ENCODE data around the gene CLEC4M.

Gene CLEC4M, protein sequence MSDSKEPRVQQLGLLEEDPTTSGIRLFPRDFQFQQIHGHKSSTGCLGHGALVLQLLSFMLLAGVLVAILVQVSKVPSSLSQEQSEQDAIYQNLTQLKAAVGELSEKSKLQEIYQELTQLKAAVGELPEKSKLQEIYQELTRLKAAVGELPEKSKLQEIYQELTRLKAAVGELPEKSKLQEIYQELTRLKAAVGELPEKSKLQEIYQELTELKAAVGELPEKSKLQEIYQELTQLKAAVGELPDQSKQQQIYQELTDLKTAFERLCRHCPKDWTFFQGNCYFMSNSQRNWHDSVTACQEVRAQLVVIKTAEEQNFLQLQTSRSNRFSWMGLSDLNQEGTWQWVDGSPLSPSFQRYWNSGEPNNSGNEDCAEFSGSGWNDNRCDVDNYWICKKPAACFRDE

DNA sequence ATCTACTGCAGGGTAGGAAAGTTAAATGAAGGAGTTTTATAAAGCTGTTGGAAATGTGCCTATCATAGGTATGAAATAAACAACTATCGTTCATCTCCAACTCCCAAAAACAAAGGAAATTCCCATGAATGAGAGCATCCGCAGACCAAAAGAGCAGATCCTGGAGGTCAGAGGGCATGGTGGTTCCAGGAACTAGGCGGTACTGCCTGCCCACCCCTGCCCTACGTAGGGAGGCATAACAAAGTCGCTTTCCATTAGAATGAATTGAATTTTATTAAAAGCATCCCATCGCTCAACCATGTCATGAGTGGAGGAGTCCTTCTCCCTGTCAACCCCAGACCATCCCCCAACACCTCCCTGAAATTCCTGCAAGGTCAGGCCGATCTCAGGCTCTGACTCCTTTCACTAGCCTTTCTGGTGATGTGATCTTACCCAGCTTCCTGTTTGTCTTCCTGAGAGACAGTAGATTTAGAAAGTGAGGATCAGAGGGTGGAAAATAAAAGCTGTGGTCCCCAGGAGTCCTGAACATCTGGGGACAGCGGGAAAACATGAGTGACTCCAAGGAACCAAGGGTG, at the start of gene CLEC4M:
CLEC4M (plus strand) TSS at position 525 of the 575 bp plus-strand sequence; CDS start at position 549, 24 bp downstream.
- no peak for DNase-seq (ENCODE audit: low read depth)

DNA sequence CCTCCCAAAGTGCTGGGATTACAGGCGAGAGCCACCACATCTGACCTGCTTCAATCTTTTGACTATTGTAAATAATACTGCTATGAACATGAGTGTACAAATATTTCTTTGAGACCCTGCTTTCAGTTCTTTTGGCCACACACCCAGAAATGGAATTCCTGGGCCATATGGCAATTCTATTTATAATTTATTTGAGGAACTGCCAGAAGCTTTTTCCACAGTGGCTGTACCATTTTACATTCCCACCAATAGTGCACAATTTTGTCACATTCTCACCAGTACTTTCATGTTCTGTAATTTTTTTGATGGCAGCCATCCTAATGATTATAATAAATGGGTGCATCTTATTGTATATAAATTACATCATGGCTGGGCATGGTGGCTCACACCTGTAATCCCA, 47.4 kb upstream of the CLEC4M start:
- DNase-seq (ENCODE audit: low read depth), result no peak

DNA sequence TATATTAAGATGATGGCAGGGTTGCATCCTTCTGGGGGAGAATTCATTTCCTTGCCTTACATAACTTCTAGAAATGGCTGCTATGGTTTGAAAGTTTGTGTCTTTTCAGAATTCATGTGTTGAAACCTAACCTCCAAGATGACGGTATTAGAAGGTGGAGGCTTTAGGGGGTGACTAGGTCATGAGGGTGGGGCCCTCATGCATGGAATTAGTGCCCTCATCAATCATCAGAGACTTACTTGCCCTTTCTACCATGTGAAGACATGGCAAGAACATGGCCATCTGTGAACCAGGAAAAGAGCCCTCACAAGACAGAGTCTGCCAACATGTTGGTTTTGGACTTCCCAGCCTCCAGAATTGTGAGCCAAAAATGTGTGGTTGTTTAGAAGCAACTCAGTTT, 46.3 kb upstream of the CLEC4M start:
- no peak for DNase-seq (ENCODE audit: low read depth)

DNA sequence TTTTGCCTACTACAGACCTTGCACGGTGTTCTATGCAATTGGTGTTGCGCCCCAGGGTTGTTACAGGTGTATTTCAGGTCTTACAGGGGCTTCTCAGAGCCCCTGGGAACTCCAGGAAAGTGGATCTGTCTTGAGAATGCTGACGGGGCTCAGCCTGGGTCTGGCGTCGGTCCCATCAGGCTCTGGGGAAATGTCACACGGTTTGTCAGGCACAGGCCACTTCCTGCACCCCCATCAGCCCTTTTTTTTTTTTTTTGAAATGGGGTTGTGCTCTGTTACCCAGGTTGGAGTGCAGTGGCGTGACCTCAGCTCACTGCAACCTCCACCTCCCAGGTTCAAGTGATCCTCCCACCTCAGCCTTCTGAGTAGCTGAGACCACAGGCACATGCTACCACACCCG, 44.4 kb upstream of the CLEC4M start:
- no peak for DNase-seq (ENCODE audit: low read depth)

DNA sequence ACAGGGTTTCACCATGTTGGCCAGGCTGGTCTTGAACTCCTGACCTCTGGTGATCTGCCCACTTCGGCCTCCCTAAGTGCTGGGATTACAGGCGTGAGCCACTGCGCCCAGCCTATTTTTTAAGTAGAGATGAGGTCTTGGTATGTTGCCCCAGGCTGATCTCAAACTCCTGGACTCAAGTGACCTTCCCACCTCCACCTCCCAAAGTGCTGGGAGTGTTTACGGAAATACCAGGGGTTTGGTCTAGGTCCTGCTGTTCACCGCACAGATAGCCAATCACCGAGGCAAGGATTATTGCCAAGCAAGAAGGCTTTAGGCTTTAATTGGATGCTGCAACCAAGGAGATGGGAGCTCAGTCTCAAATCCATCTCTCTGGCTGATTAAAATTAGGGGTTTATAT, 42.7 kb upstream of the CLEC4M start:
- no peak for DNase-seq (ENCODE audit: low read depth)

DNA sequence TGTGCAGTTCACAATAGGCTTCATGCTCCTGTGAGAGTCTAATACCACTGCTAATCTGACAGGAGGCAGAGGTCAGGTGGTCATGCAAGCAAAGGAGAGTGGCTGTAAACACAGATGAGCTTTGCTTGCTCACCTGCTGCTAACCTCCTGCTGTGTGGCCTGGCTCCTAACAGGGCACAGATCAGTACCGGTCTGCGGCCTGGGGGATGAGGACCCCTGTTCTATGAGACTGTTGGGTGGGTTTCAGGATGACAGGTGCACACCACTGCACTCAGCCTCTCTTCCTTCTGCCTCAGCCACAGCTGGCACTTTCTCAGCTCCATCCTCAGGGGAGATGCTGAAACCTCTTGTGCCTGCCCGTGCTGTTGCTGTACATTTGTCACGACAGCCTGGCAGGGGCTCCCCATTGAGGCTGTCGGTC, 40.8 kb upstream of the CLEC4M start:
- DNase-seq (ENCODE audit: low read depth), result no peak

DNA sequence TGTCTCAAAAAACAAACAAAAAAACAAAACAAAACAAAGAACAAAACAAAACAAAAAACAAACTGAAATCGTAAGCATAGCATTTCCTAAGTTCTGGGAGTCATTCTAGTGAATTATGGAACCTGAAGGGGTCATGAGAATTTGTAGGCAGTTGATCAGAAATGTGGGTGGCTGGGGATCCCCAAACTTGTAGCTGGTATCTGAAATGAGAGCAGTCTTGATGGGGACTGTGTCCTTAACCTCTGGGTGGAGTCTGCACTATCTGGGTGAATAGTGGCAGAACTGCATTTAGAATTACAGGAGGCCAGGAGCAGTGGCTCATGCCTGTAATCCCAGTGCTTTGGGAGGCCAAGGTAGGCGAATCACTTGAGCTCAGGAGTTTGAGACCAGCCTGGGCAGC, 37.3 kb upstream of the CLEC4M start:
- DNase-seq (ENCODE audit: low read depth), result no peak

DNA sequence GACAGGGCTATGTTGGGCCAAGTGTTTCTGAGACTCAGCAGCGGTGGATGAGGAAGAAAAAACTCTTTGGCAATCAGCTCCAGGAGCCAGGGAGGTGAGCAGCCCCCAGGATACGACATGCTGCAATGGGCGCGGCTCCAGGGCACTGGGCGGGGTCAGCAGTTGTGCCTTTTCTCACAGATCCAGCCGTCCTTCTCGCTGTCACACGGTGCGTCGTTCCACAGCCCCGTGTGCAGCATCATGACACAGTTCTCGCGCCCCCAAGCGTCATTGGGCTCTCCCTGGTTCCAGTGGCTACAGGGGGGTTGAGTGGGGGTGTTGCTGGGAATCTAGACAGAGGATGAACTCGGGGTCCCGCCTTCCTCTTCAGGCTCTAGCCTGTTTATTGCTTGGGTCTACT, 33.8 kb upstream of the CLEC4M start:
- DNase-seq (ENCODE audit: low read depth), result no peak

DNA sequence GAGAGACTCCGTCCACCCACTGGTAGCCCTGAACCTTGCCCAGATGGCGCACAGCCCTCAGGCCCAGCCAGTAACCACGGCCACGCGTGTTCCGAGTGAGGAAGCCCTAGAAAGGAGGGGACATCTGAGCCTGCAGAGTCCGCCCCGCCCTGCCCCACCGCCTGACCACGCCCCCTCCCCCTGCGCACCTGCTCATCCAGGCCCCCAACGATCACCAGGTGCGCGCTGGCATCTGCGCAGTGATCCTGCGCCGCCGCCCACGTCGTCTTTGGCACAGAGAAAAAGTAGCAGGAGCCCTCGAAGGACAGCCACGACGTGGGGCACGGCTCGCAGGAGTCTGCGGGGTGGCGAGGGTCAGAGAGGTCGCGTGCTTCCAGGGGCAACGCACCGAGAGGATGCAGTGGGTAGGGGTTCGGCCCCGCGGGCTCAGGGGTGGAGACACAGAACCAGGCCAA, 33.2 kb upstream of the CLEC4M start:
- no peak for DNase-seq (ENCODE audit: low read depth)

DNA sequence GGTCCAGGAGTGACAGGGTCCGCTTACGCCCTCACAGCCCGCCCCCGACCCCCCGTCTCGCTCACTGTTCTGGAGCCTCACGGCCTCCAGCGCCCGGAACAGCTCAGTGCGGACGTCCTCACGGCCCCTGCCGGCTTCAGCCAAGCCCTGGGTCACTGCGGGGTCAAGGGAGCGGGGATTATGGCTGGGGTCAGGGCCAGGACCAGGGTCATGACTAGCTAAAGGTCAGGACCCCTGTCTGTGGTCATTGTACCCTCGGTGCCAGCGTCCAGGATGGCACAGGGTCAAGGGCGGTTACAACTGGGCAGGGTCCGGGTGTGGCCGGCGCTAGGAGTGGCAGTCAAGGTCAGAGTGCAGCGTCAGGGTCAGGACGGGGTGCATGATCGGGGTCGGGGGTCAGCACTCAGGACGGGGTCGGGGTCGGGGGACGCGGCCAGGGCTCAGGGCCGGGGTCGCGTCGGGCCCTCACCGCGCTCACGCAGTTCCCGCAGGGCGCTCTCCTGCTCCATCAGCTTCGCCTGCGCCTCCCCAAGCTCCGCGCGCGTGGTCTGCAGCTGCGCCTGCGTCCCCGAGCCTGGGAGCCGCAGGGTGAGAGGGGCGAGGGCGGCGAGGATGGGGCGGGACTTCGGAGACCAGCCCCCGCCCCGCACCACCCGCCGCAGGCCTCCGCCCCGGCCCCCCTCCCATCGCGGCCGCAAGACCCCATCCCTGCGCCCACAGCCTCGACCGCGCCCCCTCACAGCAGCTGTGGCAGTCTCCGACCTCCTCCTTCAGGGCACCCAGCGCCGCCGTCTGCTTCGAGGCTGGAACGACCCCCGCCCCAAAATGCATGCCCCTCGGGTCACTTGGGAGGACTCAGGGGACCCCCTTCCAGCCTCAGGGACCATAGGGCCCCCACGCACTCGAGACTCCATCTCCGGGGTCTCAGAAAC, 32.5 kb upstream of the CLEC4M start:
- DNase-seq (ENCODE audit: low read depth), result no peak

DNA sequence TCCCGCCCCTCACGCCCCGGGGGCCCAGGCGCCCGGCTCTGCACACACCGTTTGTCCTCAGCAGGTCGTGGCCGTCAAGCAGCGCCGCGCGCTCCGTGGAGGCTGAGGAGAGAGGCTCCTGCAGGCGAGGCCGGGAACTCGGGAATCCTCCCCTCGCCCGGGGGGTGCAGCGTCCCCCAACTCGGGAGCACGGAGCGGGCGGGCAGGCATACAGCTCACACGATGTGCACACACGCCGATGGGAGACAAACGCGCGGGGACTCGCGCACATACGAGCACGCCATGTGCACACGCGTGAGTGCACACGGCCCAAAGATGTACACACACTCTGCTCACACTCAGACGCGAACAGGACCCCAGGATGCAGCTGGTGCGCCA, 31.8 kb upstream of the CLEC4M start:
- DNase-seq (ENCODE audit: low read depth), result no peak

DNA sequence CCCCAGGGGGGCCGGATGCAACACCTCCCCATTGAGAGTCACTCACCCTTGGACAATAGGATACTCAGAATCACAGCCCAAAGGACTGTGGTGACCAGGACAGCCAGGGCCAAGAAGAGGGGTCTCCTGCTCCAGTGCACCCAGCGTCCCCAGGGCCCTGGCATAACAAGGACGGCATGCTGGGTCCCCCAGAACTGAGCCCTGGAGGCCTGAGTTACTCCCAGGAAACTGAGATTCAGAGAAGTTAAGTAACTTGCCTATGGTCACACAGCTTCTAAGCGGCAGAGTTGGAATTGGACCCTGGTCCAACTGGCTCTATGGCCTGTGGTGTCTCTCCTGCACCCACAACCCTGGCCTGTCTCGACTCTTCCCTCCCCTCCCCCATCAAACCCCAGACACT, 31.4 kb upstream of the CLEC4M start:
- no peak for DNase-seq (ENCODE audit: low read depth)

DNA sequence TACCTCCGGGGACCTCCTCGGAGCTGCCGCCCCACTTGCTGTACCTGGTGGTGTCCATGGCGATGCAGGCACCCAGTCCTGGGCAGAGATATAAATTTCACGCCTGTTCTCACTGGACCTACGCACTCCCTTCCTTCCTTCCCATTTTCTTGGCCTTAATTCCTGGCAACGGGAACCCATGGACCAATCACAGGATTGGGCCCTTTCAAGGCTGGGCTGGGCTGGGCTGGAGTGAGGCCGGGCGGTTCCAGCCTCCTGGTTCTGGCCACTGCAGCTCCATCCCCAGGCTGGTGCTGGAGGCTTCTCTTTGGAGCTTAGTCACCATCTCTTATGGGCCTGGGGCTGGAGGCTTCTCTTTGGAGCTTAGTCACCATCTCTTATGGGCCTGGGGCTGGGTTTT, 31.0 kb upstream of the CLEC4M start, which contains the start of gene CLEC4G:
CLEC4G (minus strand) TSS at position 66 of the 400 bp plus-strand sequence; CDS start at position 58, 8 bp downstream.
- no peak for DNase-seq (ENCODE audit: low read depth)

DNA sequence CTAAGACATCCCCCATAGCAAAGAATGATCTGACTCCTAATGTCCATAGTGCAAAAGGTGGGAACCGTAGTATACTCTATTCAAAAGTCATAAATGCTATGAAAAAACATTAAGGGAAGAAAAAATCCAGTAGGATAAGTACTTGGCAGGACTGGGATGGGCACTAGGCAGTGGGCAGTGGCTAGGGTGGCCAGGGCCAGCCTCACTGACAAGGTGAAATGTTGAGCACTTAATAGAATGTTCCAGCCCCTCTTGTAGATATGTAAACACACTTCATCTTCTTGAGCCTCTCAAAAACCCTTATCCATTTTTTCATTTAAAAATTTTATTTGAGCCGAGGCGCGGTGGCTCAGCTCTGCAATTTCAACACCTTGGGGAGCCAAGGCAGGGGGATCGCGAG, 29.7 kb upstream of the CLEC4M start:
- DNase-seq (ENCODE audit: low read depth), result no peak

DNA sequence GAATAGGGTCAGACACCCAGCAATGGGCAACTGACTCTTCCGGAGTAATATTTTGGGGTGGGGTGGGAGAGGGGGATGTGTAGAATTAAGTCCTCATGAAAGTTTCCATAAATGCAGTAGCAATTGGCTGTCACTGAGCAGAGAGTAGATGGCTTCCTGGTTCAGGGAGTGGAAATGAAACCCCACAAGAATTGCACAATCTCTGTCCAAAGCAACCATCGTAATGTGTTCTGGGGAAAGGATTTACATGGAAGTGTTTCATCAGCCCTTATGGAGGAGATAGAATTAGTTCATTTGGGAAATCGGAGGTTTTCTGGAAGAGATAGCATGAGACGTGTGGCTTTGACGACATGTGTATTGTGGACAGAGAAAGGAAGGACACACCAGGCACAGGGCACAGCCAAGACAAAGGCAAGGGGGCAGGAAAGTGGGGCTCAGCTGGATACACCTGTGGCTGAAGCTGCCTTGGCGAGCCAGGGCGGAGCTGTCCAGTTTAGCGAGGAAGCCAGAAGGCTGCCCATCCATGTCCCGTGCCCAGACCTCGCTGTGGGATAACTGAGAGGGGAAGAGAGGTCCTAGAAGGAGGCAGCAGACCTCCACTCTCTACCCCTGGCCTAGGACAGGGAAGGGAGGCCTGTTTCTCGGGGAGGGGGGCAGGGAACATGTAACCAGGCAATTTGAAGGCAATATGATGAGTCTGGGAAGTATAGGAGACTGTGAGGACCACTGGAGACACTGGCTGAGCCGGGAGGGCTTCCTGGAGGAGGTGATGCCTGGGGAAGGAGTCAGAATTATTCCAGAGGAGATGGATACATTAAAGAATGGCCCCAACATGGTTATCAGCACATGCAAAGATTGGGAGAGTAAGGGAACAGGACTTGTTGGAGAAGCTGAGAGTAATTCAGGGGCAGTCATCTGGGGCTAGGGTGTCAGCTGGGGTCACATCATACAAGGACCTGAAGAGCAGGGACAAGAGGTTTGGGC, 28.5 kb upstream of the CLEC4M start:
- no peak for DNase-seq (ENCODE audit: low read depth)

DNA sequence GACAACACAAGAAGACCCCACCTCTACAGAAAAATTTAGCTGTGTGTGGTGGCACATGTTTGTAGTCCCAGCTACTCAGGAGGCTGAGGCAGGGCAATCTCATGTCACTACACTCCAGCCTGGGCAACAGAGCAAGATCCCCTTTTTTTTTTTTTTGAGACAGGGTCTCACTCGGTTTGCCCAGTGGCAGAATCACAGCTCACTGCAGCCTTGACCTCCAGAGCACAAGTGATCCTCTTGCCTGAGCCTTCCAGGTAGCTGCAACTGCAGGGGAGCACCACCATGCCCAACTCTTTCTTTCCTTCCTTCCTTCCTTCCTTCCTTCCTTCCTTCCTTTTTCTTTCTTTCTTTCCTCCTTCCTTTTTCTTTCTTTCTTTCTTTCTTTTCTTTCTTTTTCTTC, 26.9 kb upstream of the CLEC4M start:
- DNase-seq (ENCODE audit: low read depth), result no peak

DNA sequence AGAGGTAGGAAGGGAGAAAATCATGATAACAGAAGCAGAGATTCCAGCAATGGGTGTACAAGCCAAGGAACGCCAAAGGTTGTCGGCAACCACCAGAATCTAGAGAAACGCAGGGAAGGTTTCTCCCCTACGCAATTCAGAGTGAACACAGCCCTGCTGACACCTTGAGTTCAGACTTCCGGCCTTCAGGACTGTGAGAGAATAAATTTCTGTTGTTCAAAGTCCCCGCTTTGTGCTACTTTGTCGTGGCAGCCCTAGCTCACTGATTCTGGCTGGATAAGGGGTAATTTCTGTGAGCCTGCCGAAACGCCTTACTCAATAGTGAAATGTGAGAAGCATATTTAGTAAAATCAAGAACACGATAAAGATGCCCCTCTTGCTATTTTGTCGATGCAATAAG, 25.8 kb upstream of the CLEC4M start:
- no peak for DNase-seq (ENCODE audit: low read depth)

DNA sequence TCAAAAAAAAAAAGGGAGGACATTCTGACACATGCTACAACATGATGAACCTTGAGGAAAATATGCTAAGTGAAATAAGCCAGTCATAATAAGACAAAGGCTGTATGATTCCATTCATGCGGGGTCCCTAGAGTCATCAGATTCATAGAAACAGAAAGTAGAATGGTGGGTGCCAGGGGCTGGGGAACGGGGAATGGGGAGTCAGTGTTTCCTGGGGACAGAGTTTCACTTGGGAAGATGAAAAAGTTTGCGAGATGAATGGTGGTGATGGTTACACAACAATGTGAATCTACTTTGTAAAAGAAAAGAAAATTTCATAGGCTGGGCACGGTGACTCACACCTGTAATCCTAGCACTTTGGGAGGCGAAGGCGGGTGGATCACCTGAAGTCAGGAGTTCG, 25.0 kb upstream of the CLEC4M start:
- no peak for DNase-seq (ENCODE audit: low read depth)

DNA sequence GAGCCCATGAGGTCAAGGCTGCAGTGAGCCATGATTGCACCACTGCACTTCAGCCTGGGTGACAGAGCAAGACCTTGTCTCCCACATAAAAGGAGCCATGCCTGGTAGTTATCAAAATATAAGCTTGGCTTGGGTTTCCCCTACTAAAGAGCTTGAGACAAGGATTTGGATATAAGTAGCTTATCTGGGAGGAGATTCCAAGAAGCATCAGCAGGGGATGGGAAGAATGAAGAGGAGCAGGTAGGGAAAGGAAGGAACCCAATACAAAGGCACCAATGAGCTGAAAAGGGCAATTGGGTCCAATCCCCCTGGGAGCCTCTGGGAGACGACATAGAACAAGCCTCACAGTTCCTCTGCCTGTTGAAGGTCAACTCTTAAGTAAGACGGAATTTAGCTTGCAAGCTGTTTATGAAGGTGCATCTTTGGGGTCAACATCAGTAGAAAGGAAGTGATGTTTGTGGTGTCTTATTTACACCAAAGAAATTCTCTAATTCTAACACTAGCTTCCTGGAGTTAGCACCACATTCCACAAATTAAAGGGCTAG, 23.8 kb upstream of the CLEC4M start:
- DNase-seq (ENCODE audit: low read depth), result no peak

DNA sequence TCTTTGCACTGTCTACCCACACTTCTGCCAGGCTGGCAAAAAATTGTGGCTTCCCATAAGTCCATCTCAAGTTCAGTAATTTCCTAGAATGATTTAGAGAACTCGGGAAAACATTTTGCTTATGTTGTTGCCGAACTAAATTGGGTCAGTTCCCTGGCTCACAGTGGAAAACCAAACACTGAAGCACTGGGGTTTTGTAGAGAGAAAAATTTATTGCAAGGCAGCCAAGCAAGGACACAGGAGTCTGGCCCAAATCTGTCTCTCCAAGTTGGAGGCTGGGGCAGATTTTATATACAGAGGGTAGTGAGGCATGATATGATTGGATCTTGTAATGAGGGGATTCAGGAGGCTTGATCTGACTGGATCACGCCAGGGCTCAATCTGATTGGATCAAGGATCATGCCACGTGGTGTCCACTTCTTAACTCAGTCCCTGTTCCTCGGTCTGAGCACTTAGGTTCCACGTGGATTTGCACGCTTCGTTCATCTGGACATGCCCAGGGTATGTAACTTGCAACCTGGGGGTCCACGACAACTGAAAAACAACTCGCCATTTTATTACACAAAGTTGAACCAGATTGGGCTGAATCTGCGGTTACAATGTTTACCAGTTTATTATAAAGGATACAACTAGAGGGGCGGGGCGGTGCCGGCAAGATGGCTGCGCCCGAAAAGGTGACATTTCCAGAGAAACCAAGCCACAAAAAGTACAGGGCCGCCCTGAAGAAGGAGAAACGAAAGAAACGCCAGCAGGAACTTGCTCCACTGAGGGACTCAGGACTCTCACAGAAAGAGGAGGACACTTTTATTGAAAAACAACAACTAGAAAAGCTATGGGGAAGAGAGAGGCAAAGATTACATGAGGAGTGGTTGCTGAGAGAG, 23.0 kb upstream of the CLEC4M start:
- DNase-seq (ENCODE audit: low read depth), result no peak
